Epithelial cell of prostate (primary cell): Measurements from ENCODE around the gene PODN.

Source experiments
- DNase-seq: peaks from one replicate; pipeline ENCODE4 v3.0.0-alpha.2; 2011; ENCODE audit warnings: low read depth, low spot score
- H3K27ac ChIP-seq: fragments of 450-650 bp; 2 replicates; pipeline ENCODE4 v1.5.1; 2017; ENCODE audit warnings: mild to moderate bottlenecking

The PODN gene

GRCh38 chr1:53111073-53111556 is 49.1 kb downstream of the PODN start:
- no peak overlapping the region for H3K27ac ChIP-seq
- no peak for DNase-seq

- no peak overlapping the region for H3K27ac ChIP-seq
- no peak for DNase-seq
Observed at GRCh38 chr1:53111693-53112092, 49.7 kb downstream of the PODN start.

GRCh38 chr1:53112271-53112774 is 50.3 kb downstream of the PODN start:
- DNase-seq: no peak
- H3K27ac ChIP-seq: no peak overlapping the region

- no peak for DNase-seq
- no peak overlapping the region for H3K27ac ChIP-seq
Observed at GRCh38 chr1:53112861-53113260, 50.8 kb downstream of the PODN start.

GRCh38 chr1:53114090-53114489 is 52.1 kb downstream of the PODN start:
- H3K27ac ChIP-seq: no peak overlapping the region
- no peak for DNase-seq

GRCh38 chr1:53114581-53115400 is 52.8 kb downstream of the PODN start:
- H3K27ac ChIP-seq: no peak overlapping the region
- no peak for DNase-seq

GRCh38 chr1:53115403-53116306 is 53.6 kb downstream of the PODN start:
- no peak for DNase-seq
- H3K27ac ChIP-seq: no peak overlapping the region

- no peak overlapping the region for H3K27ac ChIP-seq
Observed at GRCh38 chr1:53116307-53116810, 54.3 kb downstream of the PODN start.

GRCh38 chr1:53116933-53117600 is 55.1 kb downstream of the PODN start:
- H3K27ac ChIP-seq: no peak overlapping the region
- no peak for DNase-seq

More at GRCh38 chr1:53116307-53116810, 54.3 kb downstream of the PODN start:
- DNase-seq: no peak

GRCh38 chr1:53117836-53118235 is 55.8 kb downstream of the PODN start:
- H3K27ac ChIP-seq: no peak overlapping the region
- no peak for DNase-seq

GRCh38 chr1:53120659-53121058 is 58.6 kb downstream of the PODN start:
- DNase-seq: no peak
- no peak overlapping the region for H3K27ac ChIP-seq

GRCh38 chr1:53121319-53122172 is 59.5 kb downstream of the PODN start:
- H3K27ac ChIP-seq: no peak overlapping the region
- no peak for DNase-seq

GRCh38 chr1:53122201-53122885 is 60.3 kb downstream of the PODN start:
- no peak for DNase-seq
- H3K27ac ChIP-seq: no peak overlapping the region

- no peak for DNase-seq
- H3K27ac ChIP-seq: no peak overlapping the region
Observed at GRCh38 chr1:53122961-53123413, 61.0 kb downstream of the PODN start.

- no peak overlapping the region for H3K27ac ChIP-seq
Observed at GRCh38 chr1:53123453-53124140, 61.6 kb downstream of the PODN start.

GRCh38 chr1:53125122-53125521 is 63.1 kb downstream of the PODN start:
- no peak overlapping the region for H3K27ac ChIP-seq
- no peak for DNase-seq

More at GRCh38 chr1:53123453-53124140, 61.6 kb downstream of the PODN start:
- no peak for DNase-seq

GRCh38 chr1:53125623-53126360 is 63.8 kb downstream of the PODN start:
- no peak for DNase-seq
- H3K27ac ChIP-seq: no peak overlapping the region
